DMS114 treated with DMSO at 0.1 percent for 48 hours (cell line): ENCODE measurements around the gene TRPV5.

ENCODE experiments used
- DNase-seq: peaks from one replicate; lab custom pipeline; 2025; ENCODE audit not compliant: unreplicated experiment; lab: John Stamatoyannopoulos, UW

The TRPV5 gene

DNA sequence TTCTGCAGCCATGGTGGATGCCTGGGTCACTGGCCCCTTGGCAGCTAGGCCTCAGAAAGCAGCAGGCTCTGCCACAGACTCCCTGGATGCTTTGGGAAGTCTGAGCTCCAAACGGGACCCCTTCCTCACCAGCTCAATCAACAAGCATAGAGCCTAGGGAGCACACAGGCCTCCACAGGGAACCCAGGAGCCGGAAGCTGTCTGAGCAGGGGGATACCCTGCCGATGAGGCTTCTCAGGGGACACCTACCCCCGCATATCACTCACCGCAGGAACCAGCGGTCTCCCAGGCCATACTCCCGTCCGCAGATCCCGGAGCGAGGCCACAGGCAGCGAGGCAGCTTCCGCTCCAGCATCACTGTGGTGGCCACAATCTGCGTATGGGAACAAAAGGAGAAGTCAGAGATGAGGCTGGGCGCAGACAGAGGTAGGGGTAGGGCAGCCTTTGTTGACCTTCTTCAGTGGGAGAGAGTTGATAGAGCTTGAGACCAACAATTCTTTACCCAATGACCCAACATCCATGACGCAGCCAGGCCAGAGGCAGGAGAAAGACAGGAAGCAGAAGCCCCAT lies 61.4 kb downstream of the TRPV5 start:
- no peak for DNase-seq

DNA sequence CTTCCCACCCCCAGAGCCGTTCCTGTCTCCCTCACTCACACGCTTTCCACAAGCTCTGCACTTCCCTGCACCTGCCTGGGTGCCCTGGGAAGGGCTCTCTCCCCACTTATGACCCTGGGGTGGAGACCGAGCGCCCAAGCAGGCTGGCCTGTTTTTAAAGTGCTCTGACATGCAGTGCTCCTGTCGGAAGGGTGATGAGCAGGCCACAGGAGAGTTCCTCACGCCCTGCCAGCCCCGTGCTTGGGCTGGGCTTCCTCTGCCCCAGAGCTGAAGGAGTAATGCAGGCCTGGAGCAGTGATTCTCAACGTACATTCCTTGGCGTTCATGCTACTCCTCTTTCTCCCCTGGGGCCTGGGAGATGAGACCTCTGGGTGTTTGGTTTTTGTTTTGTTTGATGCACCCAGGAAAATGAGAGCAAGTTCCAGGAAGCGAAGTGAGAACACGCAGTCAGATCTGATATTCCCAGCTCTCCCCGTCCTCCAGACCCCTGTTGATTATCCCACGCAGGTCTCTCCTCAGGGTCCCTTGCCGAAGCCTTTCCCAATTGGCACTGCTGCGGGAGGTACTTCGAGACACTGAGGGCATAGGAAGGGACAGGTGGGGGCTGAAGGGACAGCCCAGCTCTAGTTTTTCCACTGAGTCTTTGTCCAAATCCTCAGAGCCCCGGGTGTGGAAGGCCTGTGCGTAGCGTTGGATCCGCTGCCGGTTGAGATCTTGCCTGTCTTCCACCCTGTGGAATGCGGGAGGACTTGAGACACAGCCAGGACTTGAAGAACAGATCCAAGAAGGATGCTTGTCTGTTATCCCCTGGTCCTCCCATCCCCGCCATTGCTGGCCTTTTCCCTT lies 62.1 kb downstream of the TRPV5 start:
- no peak for DNase-seq

- DNase-seq = no peak
Measured at GRCh38 chr7:142870566-142871259, 62.8 kb downstream of the TRPV5 start.

DNA sequence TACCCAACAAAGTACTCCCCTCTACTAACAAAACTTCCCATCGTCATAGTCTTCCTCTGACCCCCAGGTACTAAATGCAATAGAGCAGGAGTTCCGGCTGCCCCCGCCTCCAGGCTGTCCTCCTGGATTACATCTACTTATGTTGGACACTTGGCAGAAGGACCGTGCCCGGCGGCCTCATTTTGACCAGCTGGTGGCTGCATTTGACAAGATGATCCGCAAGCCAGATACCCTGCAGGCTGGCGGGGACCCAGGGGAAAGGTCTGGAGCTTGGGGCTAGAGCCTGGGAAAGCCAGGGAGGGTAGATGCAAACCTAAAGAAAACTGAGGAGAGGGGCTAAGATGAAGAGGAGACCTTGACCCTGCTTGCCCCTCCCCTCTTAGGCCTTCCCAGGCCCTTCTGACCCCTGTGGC lies 63.4 kb downstream of the TRPV5 start:
- DNase-seq = no peak

DNA sequence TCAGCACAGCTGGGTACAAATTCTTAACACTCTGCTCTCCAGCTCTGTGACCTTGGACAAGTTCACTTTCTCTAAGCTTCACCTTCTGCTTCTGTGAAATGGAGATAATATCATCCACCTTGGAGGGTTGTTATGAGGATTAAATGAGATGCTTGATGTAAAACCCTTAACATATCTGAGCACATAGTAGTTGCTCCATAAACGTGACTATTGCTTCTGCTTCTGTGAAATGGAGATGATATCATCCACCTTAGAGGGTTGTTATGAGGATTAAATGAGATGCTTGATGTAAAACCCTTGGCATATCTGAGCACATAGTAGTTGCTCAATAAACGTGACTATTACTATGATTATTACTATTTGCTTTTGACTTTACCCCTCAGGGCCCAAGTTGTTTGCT lies 64.1 kb downstream of the TRPV5 start:
- no peak for DNase-seq

DNA sequence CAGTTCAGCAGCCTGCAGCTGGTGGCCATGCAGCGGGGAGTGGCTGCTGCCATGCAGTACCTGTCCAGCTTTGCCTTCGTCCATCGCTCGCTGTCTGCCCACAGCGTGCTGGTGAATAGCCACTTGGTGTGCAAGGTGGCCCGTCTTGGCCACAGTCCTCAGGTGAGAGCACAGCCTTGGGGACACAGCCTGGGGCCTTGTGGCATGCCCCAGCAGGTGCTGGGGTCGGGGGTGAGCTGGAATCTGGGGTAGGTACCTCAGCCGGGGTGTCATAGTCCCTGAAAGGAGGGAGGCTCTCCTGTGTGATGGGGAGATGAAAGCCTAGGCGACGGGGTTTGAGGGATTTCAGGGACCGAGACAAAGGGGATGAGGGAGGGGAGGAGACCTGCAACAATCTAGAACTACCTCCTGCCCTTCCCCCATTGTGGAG lies 64.5 kb downstream of the TRPV5 start:
- DNase-seq = no peak

DNA sequence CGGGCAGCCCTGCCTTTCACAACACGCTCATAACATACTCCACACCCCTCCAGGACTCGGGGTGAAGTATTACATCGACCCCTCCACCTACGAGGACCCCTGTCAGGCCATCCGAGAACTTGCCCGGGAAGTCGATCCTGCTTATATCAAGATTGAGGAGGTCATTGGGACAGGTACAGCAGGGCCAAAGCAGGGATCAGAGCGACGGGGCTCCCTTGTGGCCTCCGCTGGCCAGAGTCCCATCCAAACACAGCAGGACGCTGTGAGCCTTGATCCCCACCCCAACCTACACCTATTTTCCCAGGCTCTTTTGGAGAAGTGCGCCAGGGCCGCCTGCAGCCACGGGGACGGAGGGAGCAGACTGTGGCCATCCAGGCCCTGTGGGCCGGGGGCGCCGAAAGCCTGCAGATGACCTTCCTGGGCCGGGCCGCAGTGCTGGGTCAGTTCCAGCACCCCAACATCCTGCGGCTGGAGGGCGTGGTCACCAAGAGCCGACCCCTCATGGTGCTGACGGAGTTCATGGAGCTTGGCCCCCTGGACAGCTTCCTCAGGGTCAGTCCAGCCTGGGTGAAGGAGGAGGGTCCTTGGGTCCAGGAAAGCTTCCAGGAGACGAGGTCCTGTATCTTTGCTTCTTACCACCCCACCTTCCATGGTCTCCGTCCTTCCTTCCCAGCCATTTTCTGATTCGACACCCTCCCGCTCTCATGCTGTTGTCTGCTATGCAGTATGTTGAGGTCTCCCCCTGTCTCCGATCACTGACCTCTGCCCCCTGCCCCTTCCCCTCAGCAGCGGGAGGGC lies 65.2 kb downstream of the TRPV5 start:
- DNase-seq = no peak

DNA sequence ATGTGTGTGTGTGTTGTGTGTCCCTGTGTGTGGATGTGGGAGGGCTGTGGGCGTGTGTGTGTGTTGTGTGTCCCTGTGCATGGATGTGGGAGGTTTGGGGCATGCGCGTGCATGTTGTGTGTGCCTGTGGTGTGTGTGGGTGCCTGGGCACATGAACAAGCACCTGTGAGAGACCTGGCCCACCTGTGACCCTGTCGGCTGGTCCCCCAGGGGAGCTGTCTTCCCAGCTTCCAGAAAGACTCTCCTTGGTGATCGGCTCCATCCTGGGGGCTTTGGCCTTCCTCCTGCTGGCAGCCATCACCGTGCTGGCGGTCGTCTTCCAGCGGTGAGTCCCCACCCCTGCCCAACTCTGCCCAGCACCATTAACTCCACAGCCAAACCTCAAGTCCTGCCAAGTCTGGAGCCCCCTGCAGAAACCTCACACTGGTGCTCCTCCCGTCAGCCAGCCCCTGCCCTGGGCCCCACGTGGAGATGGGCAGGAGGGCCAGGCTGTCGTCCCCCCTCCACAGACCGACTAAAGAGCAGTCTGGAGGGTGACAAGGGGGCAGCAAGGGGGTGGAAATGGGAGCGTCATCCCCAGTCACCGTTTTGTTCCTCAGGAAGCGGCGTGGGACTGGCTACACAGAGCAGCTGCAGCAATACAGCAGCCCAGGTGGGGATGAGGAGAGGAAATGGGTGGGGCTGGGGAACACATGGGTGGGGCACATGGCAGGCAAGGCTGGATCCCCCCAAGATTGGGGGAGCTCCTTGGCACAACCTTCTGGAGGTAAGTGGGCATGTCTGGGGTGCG lies 66.0 kb downstream of the TRPV5 start:
- no peak for DNase-seq

DNA sequence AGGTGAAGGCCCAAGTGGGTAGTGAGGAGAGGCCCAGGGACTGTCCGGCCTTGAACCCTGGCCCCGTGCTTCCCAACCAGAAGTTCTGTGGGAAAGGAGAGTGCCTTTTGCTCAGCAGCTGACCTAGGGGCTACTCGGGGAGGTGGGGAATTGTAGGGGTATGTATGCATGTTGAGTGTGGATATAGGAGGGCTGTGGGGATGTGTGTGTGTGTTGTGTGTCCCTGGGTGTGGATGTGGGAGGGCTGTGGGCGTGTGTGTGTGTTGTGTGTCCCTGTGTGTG lies 66.5 kb downstream of the TRPV5 start:
- DNase-seq = no peak

- DNase-seq = no peak
Measured at GRCh38 chr7:142866361-142867096, 67.0 kb downstream of the TRPV5 start.

DNA sequence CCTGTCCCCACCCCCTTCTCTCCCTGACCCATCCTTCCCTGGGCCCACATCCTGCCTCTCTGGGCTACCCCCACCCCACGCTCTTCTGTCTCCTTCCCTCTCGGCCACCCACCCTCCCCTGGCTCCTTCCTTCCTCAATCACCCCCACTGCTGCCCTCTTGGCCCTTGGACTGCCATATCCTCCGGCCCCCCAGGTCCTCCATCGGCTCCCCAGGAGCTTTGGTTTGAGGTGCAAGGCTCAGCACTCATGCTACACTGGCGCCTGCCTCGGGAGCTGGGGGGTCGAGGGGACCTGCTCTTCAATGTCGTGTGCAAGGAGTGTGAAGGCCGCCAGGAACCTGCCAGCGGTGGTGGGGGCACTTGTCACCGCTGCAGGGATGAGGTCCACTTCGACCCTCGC lies 67.8 kb downstream of the TRPV5 start:
- DNase-seq = no peak

GRCh38 chr7:142864980-142865747 lies 68.4 kb downstream of the TRPV5 start:
- DNase-seq = no peak

DNA sequence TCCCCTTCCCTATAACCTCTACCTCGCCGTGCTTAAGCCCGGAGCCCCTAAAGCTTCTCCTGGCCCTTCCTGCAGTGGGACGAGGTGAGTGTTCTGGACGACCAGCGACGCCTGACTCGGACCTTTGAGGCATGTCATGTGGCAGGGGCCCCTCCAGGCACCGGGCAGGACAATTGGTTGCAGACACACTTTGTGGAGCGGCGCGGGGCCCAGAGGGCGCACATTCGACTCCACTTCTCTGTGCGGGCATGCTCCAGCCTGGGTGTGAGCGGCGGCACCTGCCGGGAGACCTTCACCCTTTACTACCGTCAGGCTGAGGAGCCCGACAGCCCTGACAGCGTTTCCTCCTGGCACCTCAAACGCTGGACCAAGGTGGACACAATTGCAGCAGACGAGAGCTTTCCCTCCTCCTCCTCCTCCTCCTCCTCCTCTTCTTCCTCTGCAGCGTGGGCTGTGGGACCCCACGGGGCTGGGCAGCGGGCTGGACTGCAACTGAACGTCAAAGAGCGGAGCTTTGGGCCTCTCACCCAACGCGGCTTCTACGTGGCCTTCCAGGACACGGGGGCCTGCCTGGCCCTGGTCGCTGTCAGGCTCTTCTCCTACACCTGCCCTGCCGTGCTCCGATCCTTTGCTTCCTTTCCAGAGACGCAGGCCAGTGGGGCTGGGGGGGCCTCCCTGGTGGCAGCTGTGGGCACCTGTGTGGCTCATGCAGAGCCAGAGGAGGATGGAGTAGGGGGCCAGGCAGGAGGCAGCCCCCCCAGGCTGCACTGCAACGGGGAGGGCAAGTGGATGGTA lies 69.5 kb downstream of the TRPV5 start:
- DNase-seq = no peak

GRCh38 chr7:142862786-142863400 lies 70.7 kb downstream of the TRPV5 start:
- no peak for DNase-seq

DNA sequence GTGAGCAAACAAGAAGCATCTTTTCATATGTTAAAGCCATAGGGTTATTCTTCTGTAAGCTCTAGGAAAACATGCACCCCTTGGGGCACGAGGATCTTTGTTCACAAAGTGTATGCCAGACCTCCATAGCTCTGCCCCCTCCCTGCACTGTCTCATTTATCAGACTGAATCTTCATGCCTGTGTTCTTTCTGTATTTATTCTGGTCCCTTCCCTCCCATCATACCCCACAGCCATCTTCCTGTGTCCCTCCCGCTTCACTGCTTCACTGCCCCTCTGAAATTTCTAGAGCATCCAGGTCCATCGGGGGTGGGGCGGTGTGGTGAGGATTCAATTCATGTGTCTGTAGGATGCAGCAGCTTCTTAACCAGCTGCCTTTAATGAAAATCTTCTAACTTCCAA lies 71.2 kb downstream of the TRPV5 start:
- DNase-seq = no peak

- no peak for DNase-seq
Measured at GRCh38 chr7:142860968-142861367, 72.6 kb downstream of the TRPV5 start.

DNA sequence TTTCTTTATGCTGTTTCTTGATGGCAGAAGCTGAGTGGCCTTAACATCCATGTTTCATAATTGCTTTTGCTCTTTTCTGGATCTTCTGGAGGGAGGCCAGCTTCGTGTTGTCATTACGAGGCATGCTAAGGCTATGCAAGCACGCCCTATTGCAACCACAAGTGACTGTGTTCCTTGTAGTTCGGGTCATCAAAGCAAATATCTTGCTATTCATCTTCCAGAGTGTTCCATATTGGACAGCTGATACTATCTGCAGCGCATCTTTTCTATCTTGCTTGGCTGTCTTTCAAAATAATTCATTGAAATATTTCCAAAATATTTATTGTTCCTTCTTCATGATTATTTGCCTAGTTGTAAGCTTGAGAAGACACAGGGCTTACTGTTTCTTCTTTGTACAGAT lies 73.7 kb downstream of the TRPV5 start:
- no peak for DNase-seq

DNA sequence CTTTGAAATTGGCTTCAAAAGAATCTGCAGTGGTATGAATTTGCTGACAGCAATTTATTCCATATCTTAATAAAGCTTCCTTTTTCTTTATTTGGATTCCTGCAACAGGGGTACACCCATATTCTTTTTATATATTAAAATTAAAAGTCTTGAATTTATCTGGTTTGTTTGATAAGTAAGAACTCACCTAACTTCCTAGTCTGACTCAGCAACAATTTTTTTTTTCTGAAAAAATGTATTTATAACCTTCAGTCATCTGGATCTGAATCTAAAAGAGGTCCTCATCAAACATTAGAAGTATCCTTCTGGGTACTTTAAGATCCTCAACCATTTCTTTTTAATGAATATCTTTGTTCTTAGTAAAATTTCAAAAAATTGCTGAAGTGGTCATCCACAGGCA lies 74.1 kb downstream of the TRPV5 start:
- no peak for DNase-seq
